ENCODE results near the gene CDKAL1.

DNA sequence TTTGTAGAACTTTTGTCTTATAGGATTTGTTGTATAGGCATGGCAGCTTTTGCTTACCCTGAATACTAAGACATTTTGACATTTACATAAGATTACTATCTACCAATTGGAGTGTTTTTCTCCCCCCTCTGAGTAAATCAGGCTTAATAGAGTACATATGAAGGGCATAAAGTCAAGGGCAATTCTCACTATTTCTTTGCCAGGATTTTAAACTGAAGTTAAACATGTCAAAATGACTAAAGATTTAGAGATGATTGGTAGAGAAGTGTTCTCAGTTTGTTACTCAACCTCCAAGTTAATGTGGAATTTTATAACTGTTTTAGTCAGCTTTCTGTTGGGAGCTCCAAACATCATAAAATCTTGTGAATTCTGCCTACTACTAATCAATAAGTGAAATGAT, 157.8 kb downstream of the CDKAL1 start:
- TF ChIP-seq, protein P1, sequence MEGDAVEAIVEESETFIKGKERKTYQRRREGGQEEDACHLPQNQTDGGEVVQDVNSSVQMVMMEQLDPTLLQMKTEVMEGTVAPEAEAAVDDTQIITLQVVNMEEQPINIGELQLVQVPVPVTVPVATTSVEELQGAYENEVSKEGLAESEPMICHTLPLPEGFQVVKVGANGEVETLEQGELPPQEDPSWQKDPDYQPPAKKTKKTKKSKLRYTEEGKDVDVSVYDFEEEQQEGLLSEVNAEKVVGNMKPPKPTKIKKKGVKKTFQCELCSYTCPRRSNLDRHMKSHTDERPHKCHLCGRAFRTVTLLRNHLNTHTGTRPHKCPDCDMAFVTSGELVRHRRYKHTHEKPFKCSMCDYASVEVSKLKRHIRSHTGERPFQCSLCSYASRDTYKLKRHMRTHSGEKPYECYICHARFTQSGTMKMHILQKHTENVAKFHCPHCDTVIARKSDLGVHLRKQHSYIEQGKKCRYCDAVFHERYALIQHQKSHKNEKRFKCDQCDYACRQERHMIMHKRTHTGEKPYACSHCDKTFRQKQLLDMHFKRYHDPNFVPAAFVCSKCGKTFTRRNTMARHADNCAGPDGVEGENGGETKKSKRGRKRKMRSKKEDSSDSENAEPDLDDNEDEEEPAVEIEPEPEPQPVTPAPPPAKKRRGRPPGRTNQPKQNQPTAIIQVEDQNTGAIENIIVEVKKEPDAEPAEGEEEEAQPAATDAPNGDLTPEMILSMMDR (IDR thresholded peaks at IDR 0.05) = no peak
- TF ChIP-seq POLR2A (IDR thresholded peaks at IDR 0.05) = no peak

All from tibial nerve (tissue), 3 donors.